Mesothelial cell of epicardium (in vitro differentiated cells): Measurements from ENCODE around the gene GMDS. TPM values are rescaled to one million over a fixed set of nuclear protein-coding genes. Genes with fewer than 3 reads are reported as not detected.

Source experiments
- DNase-seq, 2 experiments: peaks; one replicate each; pipeline ENCODE4 v3.0.0; 2021; ENCODE audit warnings: low spot score in 2 of 2; ENCODE audit not compliant: unreplicated experiment in 2 of 2
- H3K27ac Mint-ChIP-seq: 2 replicates; pipeline ENCODE4 v1.8.0; 2021; ENCODE audit warnings: mixed read lengths
- H3K27me3 Mint-ChIP-seq: 2 replicates; pipeline ENCODE4 v1.8.0; 2021; ENCODE audit warnings: low read depth, mixed read lengths
- H3K36me3 Mint-ChIP-seq: 2 replicates; pipeline ENCODE4 v1.8.0; 2021; ENCODE audit warnings: mixed read lengths
- H3K4me1 Mint-ChIP-seq: 2 replicates; pipeline ENCODE4 v1.8.0; 2021; ENCODE audit warnings: mixed read lengths
- H3K4me3 Mint-ChIP-seq: 2 replicates; pipeline ENCODE4 v1.8.0; 2021; ENCODE audit warnings: mild to moderate bottlenecking, moderate library complexity, mixed read lengths
- H3K9me3 Mint-ChIP-seq: 2 replicates; pipeline ENCODE4 v1.8.0; 2021; ENCODE audit warnings: mixed read lengths
- CTCF ChIP-seq: fragments of 200-600 bp; sonication (generic); IDR thresholded peaks from one replicate; pipeline ENCODE4 v1.5.0; 2021; ENCODE audit warnings: antibody characterized with exemption; ENCODE audit not compliant: unreplicated experiment
- total RNA-seq: library from RNA; stranded (reverse); gene quantifications from 3 replicates; pipeline ENCODE4 v1.2.1, GENCODE V29; 2021

GMDS gene
- total RNA-seq, 1 donor from 2014 or later: 39.9 TPM

DNA sequence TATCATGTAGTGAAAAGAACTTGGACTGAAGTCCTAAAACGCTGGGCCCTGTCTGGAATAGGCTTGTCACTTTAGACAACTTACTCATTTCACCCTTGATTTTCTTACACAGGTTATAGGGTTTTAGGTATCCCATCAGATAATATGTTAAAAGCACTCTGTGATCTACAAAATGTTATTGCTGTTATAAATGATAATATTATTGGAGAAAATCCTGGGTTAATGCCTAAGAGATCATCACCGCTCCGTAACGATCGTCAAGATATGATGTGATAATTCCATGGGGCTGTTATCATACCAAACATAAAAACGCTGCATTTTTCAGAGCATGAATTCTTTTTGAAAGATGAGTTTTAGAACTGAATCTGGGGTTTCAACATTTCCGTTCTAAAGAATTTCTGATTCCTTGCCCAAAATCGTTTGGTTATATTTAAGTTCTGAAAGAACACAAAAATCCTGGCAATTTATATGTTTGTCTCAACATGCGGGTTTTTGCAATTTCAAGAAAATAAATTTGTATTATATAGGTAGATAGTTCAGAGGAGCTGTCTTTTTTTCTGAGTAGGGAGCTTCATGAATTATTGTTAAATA, 480.9 kb downstream of the GMDS start:
- H3K9me3 Mint-ChIP-seq: no peaks in the 10 kb centered on the region
- no peaks in the 10 kb centered on the region for H3K36me3 Mint-ChIP-seq
- peaks cover 86% of the 10 kb centered on the region for H3K4me1 Mint-ChIP-seq
- peak overlapping the region; percentile 61 for H3K27ac Mint-ChIP-seq
- no peak for DNase-seq
- TF ChIP-seq CTCF: no peak
- peaks cover 2% of the 10 kb centered on the region for H3K27me3 Mint-ChIP-seq
- H3K4me3 Mint-ChIP-seq: no peak overlapping the region

DNA sequence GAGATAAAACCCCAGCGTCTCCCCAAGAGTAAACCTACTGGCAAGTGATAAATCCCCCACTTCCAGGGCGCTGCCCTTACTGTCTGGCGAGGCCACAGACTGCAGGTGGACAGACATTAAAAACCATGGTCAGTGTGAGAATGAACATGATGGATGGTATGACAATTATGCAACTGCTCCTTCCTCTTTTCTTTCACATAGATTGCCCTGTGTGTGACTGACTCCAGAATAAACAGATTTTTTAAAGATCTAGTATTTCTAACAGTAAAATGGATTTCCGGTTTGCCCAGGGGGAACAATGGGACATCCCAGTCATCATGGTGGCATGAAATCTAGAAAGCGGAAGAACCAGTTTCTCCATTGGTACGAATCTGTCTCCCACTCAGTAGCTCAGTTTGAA, 482.0 kb downstream of the GMDS start:
- no peaks in the 10 kb centered on the region for H3K9me3 Mint-ChIP-seq
- no peak for DNase-seq
- H3K27me3 Mint-ChIP-seq: peaks cover 2% of the 10 kb centered on the region
- H3K4me3 Mint-ChIP-seq: no peak overlapping the region
- H3K4me1 Mint-ChIP-seq: peaks cover 81% of the 10 kb centered on the region
- H3K27ac Mint-ChIP-seq: peak overlapping the region; percentile 32
- TF ChIP-seq CTCF: no peak
- no peaks in the 10 kb centered on the region for H3K36me3 Mint-ChIP-seq

DNA sequence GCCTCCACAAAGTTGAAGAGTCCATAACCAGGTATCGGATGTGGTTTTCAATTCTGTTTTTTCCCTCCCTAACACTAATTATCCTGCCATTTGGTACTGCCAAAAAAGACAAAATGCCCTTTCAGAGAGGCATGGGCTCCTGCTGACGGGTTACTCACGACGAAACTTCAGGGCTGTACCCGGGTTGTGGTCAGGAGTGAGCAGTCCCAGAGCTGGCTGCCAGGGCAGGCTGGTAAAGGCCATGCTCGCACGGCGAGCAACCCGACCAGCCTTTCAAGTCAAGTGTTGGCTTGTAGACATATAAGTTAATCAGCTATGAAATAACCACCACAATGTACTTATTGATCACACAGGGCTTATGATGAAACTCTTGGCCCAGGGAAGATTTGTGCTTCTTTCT, 483.2 kb downstream of the GMDS start:
- H3K27ac Mint-ChIP-seq: no peak overlapping the region
- TF ChIP-seq CTCF: no peak
- peaks cover 81% of the 10 kb centered on the region for H3K4me1 Mint-ChIP-seq

GRCh38 chr6:1761477-1761877, 483.9 kb downstream of the GMDS start:
- H3K36me3 Mint-ChIP-seq: no peaks in the 10 kb centered on the region
- H3K9me3 Mint-ChIP-seq: no peaks in the 10 kb centered on the region
- H3K4me1 Mint-ChIP-seq: peaks cover 80% of the 10 kb centered on the region
- TF ChIP-seq CTCF: no peak
- no peak overlapping the region for H3K4me3 Mint-ChIP-seq
- DNase-seq: no peak
- peaks cover 2% of the 10 kb centered on the region for H3K27me3 Mint-ChIP-seq
- peak overlapping the region; percentile 75 for H3K27ac Mint-ChIP-seq

More for the DNA sequence above, 483.2 kb downstream of the GMDS start:
- no peak for DNase-seq
- H3K36me3 Mint-ChIP-seq: no peaks in the 10 kb centered on the region
- H3K4me3 Mint-ChIP-seq: no peak overlapping the region
- no peaks in the 10 kb centered on the region for H3K9me3 Mint-ChIP-seq
- peaks cover 2% of the 10 kb centered on the region for H3K27me3 Mint-ChIP-seq

DNA sequence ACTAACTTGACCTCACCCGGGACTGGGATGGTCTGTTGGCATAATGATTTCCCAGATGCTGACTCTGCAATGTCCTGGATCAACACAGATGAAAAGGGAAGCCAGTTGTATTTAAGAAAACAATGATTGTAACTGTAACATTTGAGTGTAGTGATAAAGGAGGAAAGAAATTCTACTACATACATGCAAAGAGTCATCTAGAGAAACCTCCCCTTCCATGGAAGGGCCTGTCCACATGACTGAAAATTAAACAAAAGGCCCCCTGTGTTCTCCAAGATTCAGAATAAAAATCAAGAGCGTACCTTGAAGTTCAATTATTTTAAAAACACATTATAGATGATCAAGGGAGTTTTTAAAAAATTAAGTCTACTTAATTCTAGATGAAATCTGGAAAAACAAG, 484.5 kb downstream of the GMDS start:
- H3K36me3 Mint-ChIP-seq: no peaks in the 10 kb centered on the region

More for the DNA sequence above, 484.5 kb downstream of the GMDS start:
- DNase-seq: no peak
- no peak for TF ChIP-seq CTCF
- Mint-ChIP-seq H3K9me3 (no peaks in the 10 kb centered on the region), H3K4me1 (peaks cover 74% of the 10 kb centered on the region), H3K27me3 (peaks cover 2% of the 10 kb centered on the region), H3K4me3 (no peak overlapping the region), H3K27ac (peak overlapping the region; percentile 71)
